Measurements from ENCODE around the gene TAS2R41.

DNA sequence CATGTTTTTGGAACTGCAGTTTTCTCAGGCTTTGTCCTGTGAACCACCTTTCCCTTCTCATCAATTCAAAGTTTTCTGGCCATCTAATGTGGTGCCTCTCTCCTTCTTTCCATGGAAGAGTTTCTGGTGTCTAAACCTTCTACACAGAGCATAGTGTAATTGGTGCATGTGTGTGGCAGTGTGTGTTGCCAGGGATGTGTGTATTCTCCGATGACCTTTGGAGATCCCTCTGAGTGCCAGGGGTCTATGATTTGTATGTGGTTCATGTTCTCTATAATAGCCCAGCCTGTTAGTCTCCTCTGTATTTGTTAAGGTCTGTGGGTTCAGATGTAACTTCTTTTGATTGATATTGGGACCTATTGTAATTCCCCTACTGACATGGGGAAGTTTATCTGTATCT, 32.9 kb upstream of the TAS2R41 start:
- TF ChIP-seq, protein P1, sequence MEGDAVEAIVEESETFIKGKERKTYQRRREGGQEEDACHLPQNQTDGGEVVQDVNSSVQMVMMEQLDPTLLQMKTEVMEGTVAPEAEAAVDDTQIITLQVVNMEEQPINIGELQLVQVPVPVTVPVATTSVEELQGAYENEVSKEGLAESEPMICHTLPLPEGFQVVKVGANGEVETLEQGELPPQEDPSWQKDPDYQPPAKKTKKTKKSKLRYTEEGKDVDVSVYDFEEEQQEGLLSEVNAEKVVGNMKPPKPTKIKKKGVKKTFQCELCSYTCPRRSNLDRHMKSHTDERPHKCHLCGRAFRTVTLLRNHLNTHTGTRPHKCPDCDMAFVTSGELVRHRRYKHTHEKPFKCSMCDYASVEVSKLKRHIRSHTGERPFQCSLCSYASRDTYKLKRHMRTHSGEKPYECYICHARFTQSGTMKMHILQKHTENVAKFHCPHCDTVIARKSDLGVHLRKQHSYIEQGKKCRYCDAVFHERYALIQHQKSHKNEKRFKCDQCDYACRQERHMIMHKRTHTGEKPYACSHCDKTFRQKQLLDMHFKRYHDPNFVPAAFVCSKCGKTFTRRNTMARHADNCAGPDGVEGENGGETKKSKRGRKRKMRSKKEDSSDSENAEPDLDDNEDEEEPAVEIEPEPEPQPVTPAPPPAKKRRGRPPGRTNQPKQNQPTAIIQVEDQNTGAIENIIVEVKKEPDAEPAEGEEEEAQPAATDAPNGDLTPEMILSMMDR (conservative IDR thresholded peaks at IDR 0.05; ENCODE audit: low read depth, low read length): no peak
- TF ChIP-seq EZH2 (IDR thresholded peaks at IDR 0.05; ENCODE audit: borderline replicate concordance, low read depth, low read length, poor library complexity, severe bottlenecking): no peak
